HepG2 (cell line): ENCODE measurements around the gene VAPA.

Experiments
- CREB3 ChIP-seq: sonication (generic); formaldehyde crosslinking; IDR thresholded peaks from 2 replicates; pipeline ENCODE4 v1.5.0; 2020; ENCODE audit warnings: missing genetic modification reagents
- CREM ChIP-seq, 2 experiments: sonication (generic) in 1 of 2; formaldehyde crosslinking in 1 of 2; IDR thresholded peaks; 2 replicates each; pipeline versions ENCODE4 v1.4.0 to v1.6.1; 2016 to 2020; ENCODE audit warnings: antibody characterized with exemption in 1 of 2, mild to moderate bottlenecking in 1 of 2, missing genetic modification reagents in 1 of 2
- ERF ChIP-seq: IDR thresholded peaks from 2 replicates; pipeline ENCODE4 v1.6.1; 2018; ENCODE audit warnings: missing biosample characterization, missing genetic modification reagents
- HOXA7 ChIP-seq: sonication (generic); formaldehyde crosslinking; IDR thresholded peaks from 2 replicates; pipeline ENCODE4 v1.8.1; 2022; ENCODE audit warnings: mild to moderate bottlenecking, missing genetic modification reagents, moderate library complexity
- JUND ChIP-seq: sonication (generic); formaldehyde crosslinking; IDR thresholded peaks from 2 replicates; pipeline ENCODE4 v1.8.0; 2022; ENCODE audit warnings: mild to moderate bottlenecking, missing genetic modification reagents
- PHF21A ChIP-seq: sonication (generic); formaldehyde crosslinking; IDR thresholded peaks from 2 replicates; pipeline ENCODE4 v1.5.0; 2020; ENCODE audit warnings: mild to moderate bottlenecking, missing genetic modification reagents
- SKIL ChIP-seq: sonication (generic); formaldehyde crosslinking; IDR thresholded peaks from 2 replicates; pipeline ENCODE4 v1.8.0; 2022; ENCODE audit warnings: missing genetic modification reagents, mild to moderate bottlenecking, moderate library complexity, borderline replicate concordance
- TAF1 ChIP-seq: sonication (generic); formaldehyde crosslinking; IDR thresholded peaks from 2 replicates; pipeline ENCODE4 v1.4.0; 2020; ENCODE audit warnings: missing genetic modification reagents
- TGIF2 ChIP-seq: IDR thresholded peaks from 2 replicates; pipeline ENCODE4 v1.6.1; 2016; ENCODE audit warnings: control low read depth, missing compliant biosample characterization
- ZNF282 ChIP-seq: fragments of 450-650 bp; IDR thresholded peaks from 2 replicates; pipeline ENCODE4 v1.6.1; 2018; ENCODE audit not compliant: partially characterized antibody
- ZNF512B ChIP-seq: sonication (generic); formaldehyde crosslinking; IDR thresholded peaks from 2 replicates; pipeline ENCODE4 v1.5.1; 2020; ENCODE audit warnings: missing genetic modification reagents, mild to moderate bottlenecking, borderline replicate concordance

GRCh38 chr18:9910071-9910470 lies 3.7 kb upstream of the VAPA start:
- TF ChIP-seq ZNF512B (CRISPR knock-in tag), result no peak
- no peak for TF ChIP-seq ERF (CRISPR knock-in tag)
- TF ChIP-seq PHF21A (CRISPR knock-in tag), result no peak
- TF ChIP-seq TAF1, result no peak
- no peak for TF ChIP-seq JUND (CRISPR knock-in tag)
- TF ChIP-seq TGIF2 (CRISPR knock-in tag), result no peak
- no peak for TF ChIP-seq SKIL
- no peak for TF ChIP-seq ZNF282
- TF ChIP-seq CREB3 (CRISPR knock-in tag), result no peak
- no peak for TF ChIP-seq CREM (IDR thresholded peaks at IDR 0.05)
- TF ChIP-seq CREM (CRISPR knock-in tag; IDR thresholded peaks at IDR 0.05), result no peak
- no peak for TF ChIP-seq HOXA7 (CRISPR knock-in tag)
